K562 (cell line): ENCODE data around the gene HIPK1. TPM values are rescaled to one million over a fixed set of nuclear protein-coding genes. Genes with fewer than 3 reads are reported as not detected.
A peak's percentile ranks its signal among the peaks of the same experiment; 100 is the strongest.

Experiments used
- BRD4 ChIP-seq: fragments of 200-600 bp; sonication (generic); IDR thresholded peaks from 2 replicates; pipeline ENCODE4 v1.6.1; 2017; ENCODE audit warnings: inconsistent platforms
- CHD4 ChIP-seq: fragments of 200-600 bp; sonication (generic); IDR thresholded peaks from 3 replicates; pipeline ENCODE4 v1.6.1; 2012; ENCODE audit warnings: low read depth, mild to moderate bottlenecking, mixed read lengths, low read length, inconsistent platforms; ENCODE audit not compliant: insufficient read depth, insufficient replicate concordance, poor library complexity, severe bottlenecking
- CREB3L1 ChIP-seq: fragments of 450-650 bp; IDR thresholded peaks from 2 replicates; pipeline ENCODE4 v1.6.1; 2014; ENCODE audit warnings: low read depth, mild to moderate bottlenecking, moderate library complexity, borderline replicate concordance
- CXXC5 ChIP-seq: fragments of 250-450 bp; sonication (Bioruptor Pico); IDR thresholded peaks from 2 replicates; pipeline ENCODE4 v1.8.0; 2022; ENCODE audit warnings: inconsistent platforms, mild to moderate bottlenecking, moderate library complexity
- GTF2A2 ChIP-seq: IDR thresholded peaks from 2 replicates; pipeline ENCODE4 v1.6.1; 2016; ENCODE audit warnings: mild to moderate bottlenecking, missing genetic modification characterization, missing compliant biosample characterization
- ILF3 ChIP-seq: fragments of 450-650 bp; IDR thresholded peaks from 2 replicates; pipeline ENCODE4 v1.6.1; 2018; ENCODE audit warnings: antibody characterized with exemption, mild to moderate bottlenecking, moderate library complexity, borderline replicate concordance
- MEIS2 ChIP-seq: fragments of 450-650 bp; IDR thresholded peaks from 2 replicates; pipeline ENCODE4 v1.6.1; 2014; ENCODE audit warnings: mild to moderate bottlenecking; ENCODE audit not compliant: partially characterized antibody
- NR4A1 ChIP-seq, 2 experiments: fragments of 250-450 bp in 1 of 2; fragments of 450-650 bp in 1 of 2; sonication (Bioruptor Pico) in 1 of 2; IDR thresholded peaks; 2 replicates each; pipeline versions ENCODE4 v1.4.0 to v1.6.1; 2016 to 2020; ENCODE audit warnings: mild to moderate bottlenecking in 2 of 2, missing compliant biosample characterization in 1 of 2, missing genetic modification characterization in 1 of 2, moderate library complexity in 1 of 2
- PTTG1 ChIP-seq: fragments of 450-650 bp; IDR thresholded peaks from 2 replicates; pipeline ENCODE4 v1.6.1; 2016; ENCODE audit warnings: low read depth, mild to moderate bottlenecking, missing genetic modification characterization, missing compliant biosample characterization
- RNF2 ChIP-seq: sonication (generic); IDR thresholded peaks from 2 replicates; pipeline ENCODE4 v1.6.1; 2016
- SMAD4 ChIP-seq: fragments of 250-450 bp; sonication (Bioruptor Pico); conservative IDR thresholded peaks from 2 replicates; pipeline ENCODE4 v1.8.0; 2021; ENCODE audit warnings: inconsistent platforms, mild to moderate bottlenecking, moderate library complexity
- SMARCC2 ChIP-seq: fragments of 450-650 bp; IDR thresholded peaks from 2 replicates; pipeline ENCODE4 v1.6.1; 2017; ENCODE audit warnings: antibody characterized with exemption, moderate library complexity, mild to moderate bottlenecking, low read depth
- STAG1 ChIP-seq: sonication (generic); formaldehyde crosslinking; IDR thresholded peaks from 2 replicates; pipeline ENCODE4 v1.5.0; 2020; ENCODE audit warnings: missing genetic modification reagents, borderline replicate concordance
- ZMIZ1 ChIP-seq, 2 experiments: fragments of 150-350 bp in 1 of 2; IDR thresholded peaks; 2 replicates each; pipeline ENCODE4 v1.6.1; 2012 to 2016; ENCODE audit warnings: low read depth in 2 of 2, low read length in 2 of 2, mild to moderate bottlenecking in 1 of 2, moderate library complexity in 1 of 2
- ZNF232 ChIP-seq: sonication (generic); formaldehyde crosslinking; IDR thresholded peaks from 2 replicates; pipeline ENCODE4 v1.8.0; 2022; ENCODE audit warnings: mild to moderate bottlenecking, missing genetic modification reagents
- ZNF24 ChIP-seq: fragments of 450-650 bp; IDR thresholded peaks from 2 replicates; pipeline ENCODE4 v1.6.1; 2016
- polyA plus RNA-seq, 8 experiments: library from polyadenylated mRNA; depleted of rRNA in 4 of 8; stranded (reverse) in 5 of 8; unstranded in 3 of 8; fragments of >200 nt; fragmentation: Nextera tagmentation in 2 of 8; fragmentation: Illumina TruSeq in 1 of 8; extraction: Ambion mirVana in 2 of 8; extraction: Trizol in 1 of 8; gene quantifications; 2 replicates each; pipeline versions ENCODE4 v1.2.1 to v1.2.3, GENCODE V29; 2011 to 2014; ENCODE audit warnings: inconsistent platforms in 1 of 8, missing spikeins in 1 of 8
- total RNA-seq, 7 experiments: library from RNA; depleted of rRNA in 6 of 7; stranded (reverse); fragments of >200 nt in 6 of 7; fragmentation: Illumina TruSeq in 2 of 7; extraction: Trizol in 2 of 7; gene quantifications; 2 replicates each; pipeline versions ENCODE4 v1.2.1 to v1.2.3, GENCODE V29; 2011 to 2021; ENCODE audit warnings: low replicate concordance in 1 of 7
- TF ChIP-seq, protein P1 (sequence below): sonication (generic); formaldehyde crosslinking; IDR thresholded peaks from 2 replicates; pipeline ENCODE4 v1.8.1; 2023; ENCODE audit warnings: mild to moderate bottlenecking, missing genetic modification reagents, moderate library complexity
- TF ChIP-seq, protein P2 (sequence below): fragments of 450-650 bp; IDR thresholded peaks from 2 replicates; pipeline ENCODE4 v1.6.1; 2017; ENCODE audit warnings: mild to moderate bottlenecking, moderate library complexity

The HIPK1 gene
- total and polyA plus RNA-seq, 9 of the 15 experiments (the other 6 are each of a cell fraction or from before 2014, with no cell fraction given), result 10.0 to 57.9 (median 29.6) TPM

DNA sequence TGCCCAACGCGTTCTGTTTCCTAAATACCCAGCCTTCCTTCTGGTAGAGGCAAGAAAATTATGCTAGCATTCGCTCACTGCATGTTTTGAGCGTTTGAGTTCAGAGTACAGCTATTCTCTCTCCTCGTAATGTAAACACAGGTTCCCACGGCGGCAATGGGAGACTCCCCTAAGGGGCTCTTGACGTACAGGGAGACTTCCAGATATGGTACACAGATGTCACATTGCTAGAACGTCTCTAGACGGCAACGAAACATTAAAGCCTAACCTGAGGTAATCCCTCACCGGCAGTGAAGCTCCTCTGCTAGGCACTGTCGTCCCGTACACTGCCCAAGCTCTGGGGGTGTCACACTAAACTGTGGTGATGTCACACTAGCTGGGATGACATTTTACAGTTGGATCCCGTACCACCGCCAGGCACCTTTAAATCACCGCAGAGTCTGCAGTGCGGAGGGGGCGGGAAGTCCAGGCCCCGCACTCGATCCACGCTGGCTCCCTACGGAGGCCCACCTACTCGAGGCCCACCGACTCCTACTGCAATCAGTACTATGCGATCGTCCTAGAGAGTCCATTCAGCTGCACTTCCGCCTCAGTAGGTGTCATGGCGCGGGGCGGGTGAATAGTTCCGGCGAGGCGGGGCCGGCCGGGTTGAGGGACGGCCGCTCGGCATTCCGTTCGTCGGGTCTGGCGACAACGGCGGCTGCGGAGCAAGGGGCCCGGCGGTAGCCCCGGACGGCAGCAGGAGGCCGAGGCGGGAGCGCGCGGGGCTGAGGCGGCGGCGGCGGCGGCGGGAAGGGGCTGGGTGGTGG lies at the start of gene HIPK1 (continued):
- TF ChIP-seq ZNF24, result 0 out of 2 replicates have a peak, but pooled peaks have one; percentile 3
- TF ChIP-seq, protein P1, sequence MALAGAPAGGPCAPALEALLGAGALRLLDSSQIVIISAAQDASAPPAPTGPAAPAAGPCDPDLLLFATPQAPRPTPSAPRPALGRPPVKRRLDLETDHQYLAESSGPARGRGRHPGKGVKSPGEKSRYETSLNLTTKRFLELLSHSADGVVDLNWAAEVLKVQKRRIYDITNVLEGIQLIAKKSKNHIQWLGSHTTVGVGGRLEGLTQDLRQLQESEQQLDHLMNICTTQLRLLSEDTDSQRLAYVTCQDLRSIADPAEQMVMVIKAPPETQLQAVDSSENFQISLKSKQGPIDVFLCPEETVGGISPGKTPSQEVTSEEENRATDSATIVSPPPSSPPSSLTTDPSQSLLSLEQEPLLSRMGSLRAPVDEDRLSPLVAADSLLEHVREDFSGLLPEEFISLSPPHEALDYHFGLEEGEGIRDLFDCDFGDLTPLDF (CRISPR knock-in tag), result peak; percentile 90
- TF ChIP-seq ZNF232, result peak; percentile 100
- TF ChIP-seq, protein P2, sequence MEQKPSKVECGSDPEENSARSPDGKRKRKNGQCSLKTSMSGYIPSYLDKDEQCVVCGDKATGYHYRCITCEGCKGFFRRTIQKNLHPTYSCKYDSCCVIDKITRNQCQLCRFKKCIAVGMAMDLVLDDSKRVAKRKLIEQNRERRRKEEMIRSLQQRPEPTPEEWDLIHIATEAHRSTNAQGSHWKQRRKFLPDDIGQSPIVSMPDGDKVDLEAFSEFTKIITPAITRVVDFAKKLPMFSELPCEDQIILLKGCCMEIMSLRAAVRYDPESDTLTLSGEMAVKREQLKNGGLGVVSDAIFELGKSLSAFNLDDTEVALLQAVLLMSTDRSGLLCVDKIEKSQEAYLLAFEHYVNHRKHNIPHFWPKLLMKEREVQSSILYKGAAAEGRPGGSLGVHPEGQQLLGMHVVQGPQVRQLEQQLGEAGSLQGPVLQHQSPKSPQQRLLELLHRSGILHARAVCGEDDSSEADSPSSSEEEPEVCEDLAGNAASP, result no peak
- peak; percentile 55; the same call in 1 of the 2 replicates for TF ChIP-seq SMARCC2
- no peak; the same call in 1 of the 2 replicates for TF ChIP-seq NR4A1 (CRISPR knock-in tag; IDR thresholded peaks at IDR 0.05)
- peak; percentile 57; the same call in 1 of the 2 replicates for TF ChIP-seq NR4A1 (tag; IDR thresholded peaks at IDR 0.05)
- TF ChIP-seq MEIS2, result peak; percentile 55
- no peak for TF ChIP-seq PTTG1 (tag)
- TF ChIP-seq GTF2A2, result no peak
- peak; percentile 86 for TF ChIP-seq CREB3L1
- 0 out of 2 replicates have a peak, but pooled peaks have one; percentile 51 for TF ChIP-seq BRD4
- TF ChIP-seq CXXC5 (CRISPR knock-in tag), result peak; percentile 93
- TF ChIP-seq STAG1 (CRISPR knock-in tag), result no peak
- no peak for TF ChIP-seq ILF3
- peak; percentile 61 for TF ChIP-seq SMAD4
- TF ChIP-seq ZMIZ1 (IDR thresholded peaks at IDR 0.05; ENCODE audit: low read depth in 2 of 2, low read length in 2 of 2), result peak; percentile 62 to 91
- TF ChIP-seq CHD4, result no peak
- TF ChIP-seq RNF2, result peak; percentile 62; the same call in 1 of the 2 replicates
